Stomach (tissue), 9 donors: ENCODE data around the gene PRSS22. TPM values are rescaled to one million over a fixed set of nuclear protein-coding genes. Genes with fewer than 3 reads are reported as not detected.

ENCODE experiments used
- DNase-seq, 2 donors: peaks; one replicate each; pipeline versions ENCODE4 v3.0.0 to v3.0.0-alpha.2; 2013 to 2019
- H3K27ac ChIP-seq, 5 donors: fragments of 200-600 bp in 4 of 5; sonication (generic) in 4 of 5; one replicate each; pipeline ENCODE4 v1.5.1; 2013 to 2019; ENCODE audit warnings: mild to moderate bottlenecking in 1 of 5, moderate library complexity in 1 of 5
- H3K27me3 ChIP-seq, 3 donors: fragments of 200-600 bp; sonication (generic); one replicate each; pipeline ENCODE4 v1.5.1; 2017 to 2019; ENCODE audit warnings: mixed run types in 1 of 3
- H3K36me3 ChIP-seq, 4 donors: fragments of 200-600 bp; sonication (generic); 1 replicate in 3 of 4; 2 replicates in 1 of 4; pipeline ENCODE4 v1.5.1; 2016 to 2019
- H3K4me1 ChIP-seq, 4 donors: fragments of 200-600 bp; sonication (generic); one replicate each; pipeline ENCODE4 v1.5.1; 2016 to 2019
- H3K4me3 ChIP-seq, 4 donors: fragments of 200-600 bp; sonication (generic) in 3 of 4; one replicate each; pipeline ENCODE4 v1.5.1; 2016 to 2019; ENCODE audit warnings: mild to moderate bottlenecking in 1 of 4
- H3K9me3 ChIP-seq, 4 donors: fragments of 200-600 bp; sonication (generic); one replicate each; pipeline ENCODE4 v1.5.1; 2016 to 2019
- CTCF ChIP-seq, 7 experiments: fragments of 450-650 bp in 4 of 7; fragments of 200-600 bp in 3 of 7; sonication (generic) in 3 of 7; IDR thresholded peaks; one replicate each; pipeline ENCODE4 v1.5.1; 2016 to 2019; ENCODE audit warnings: antibody characterized with exemption in 7 of 7, control low read depth in 2 of 7, mild to moderate bottlenecking in 1 of 7
- EP300 ChIP-seq: sonication (generic); formaldehyde crosslinking; IDR thresholded peaks from one replicate; pipeline ENCODE4 v1.6.1; 2017; ENCODE audit warnings: antibody characterized with exemption
- POLR2A ChIP-seq, 4 donors: fragments of 450-650 bp; IDR thresholded peaks; one replicate each; pipeline ENCODE4 v1.6.1; 2016; ENCODE audit warnings: antibody characterized with exemption in 4 of 4, control low read depth in 2 of 4, mild to moderate bottlenecking in 1 of 4, moderate library complexity in 1 of 4
- POLR2AphosphoS5 ChIP-seq, 3 donors: sonication (generic); formaldehyde crosslinking; IDR thresholded peaks; one replicate each; pipeline ENCODE4 v1.6.1; 2016; ENCODE audit warnings: antibody characterized with exemption in 3 of 3
- WGBS, 5 donors: extraction: QIAGEN DNeasy Blood & Tissue Kit in 3 of 5; methylation state at CpG; one replicate each; pipeline versions ENCODE4 v1.1.5 to v1.1.7; 2013 to 2018; 5-methylcytosine and 5-hydroxymethylcytosine counted together
- intact Hi-C: fragments of 100-400 bp; cut with DNase I; formaldehyde crosslinking; loops from one replicate; pipeline ENCODE4 v1.15.1; 2023; ENCODE audit warnings: low total_unique reads
- polyA plus RNA-seq, 3 donors: library from polyadenylated mRNA; stranded (reverse); fragments of 200-250 nt; gene quantifications; one replicate each; pipeline ENCODE4 v1.2.3, GENCODE V29; 2013
- total RNA-seq, 5 donors: library from RNA; depleted of rRNA; stranded (reverse); fragments of >200 nt; gene quantifications; one replicate each; pipeline versions ENCODE4 v1.1.0 to v1.2.3, GENCODE V29; 2014 to 2016
- donor health status: healthy with polysubstance abuse.
- donor health status: Bipolar disorder and iron deficiency.
- donor health status: healthy.

The PRSS22 gene
- total and polyA plus RNA-seq, 8 donors = 1.8 to 62.2 (median 10.3) TPM; not detected in 1

GRCh38 chr16:2884041-2884451 lies 26.1 kb upstream of the PRSS22 start:
- WGBS, 5 donors = 55 to 73% (median 61%) methylated on average over 17 to 18 of the region's 18 CpGs
- Histone ChIP-seq H3K36me3 (peaks cover 0 to 8% (median 0%) of the 10 kb centered on the region in 4 donors), H3K27ac (peak overlapping the region in 4 of 5 donors; percentile 97 to 99 (median 98)), H3K27me3 (no peaks in the 10 kb centered on the region), H3K4me3 (peak overlapping the region; percentile 82 to 96 (median 92)), H3K9me3 (no peaks in the 10 kb centered on the region), H3K4me1 (peaks cover 10 to 22% (median 20%) of the 10 kb centered on the region in 4 donors)
- no peak for TF ChIP-seq POLR2A (IDR thresholded peaks at IDR 0.05)
- TF ChIP-seq POLR2AphosphoS5 (IDR thresholded peaks at IDR 0.05) = no peak
- no peak for TF ChIP-seq EP300
- TF ChIP-seq CTCF (IDR thresholded peaks at IDR 0.05) = no peak
- intact Hi-C loops = no loop called here
- peak in 1 of 2 donors; percentile 25 for DNase-seq

GRCh38 chr16:2883458-2883908 lies 25.5 kb upstream of the PRSS22 start:
- no peaks in the 10 kb centered on the region for H3K27me3 ChIP-seq
- peak overlapping the region; percentile 94 to 99 (median 98) for H3K27ac ChIP-seq
- TF ChIP-seq CTCF (IDR thresholded peaks at IDR 0.05) (no peak), POLR2AphosphoS5 (IDR thresholded peaks at IDR 0.05) (no peak), POLR2A (IDR thresholded peaks at IDR 0.05) (no peak), EP300 (no peak)
- intact Hi-C loops = no loop called here
- H3K9me3 ChIP-seq = no peaks in the 10 kb centered on the region
- H3K36me3 ChIP-seq = peaks cover 0 to 8% (median 0%) of the 10 kb centered on the region in 4 donors
- 0 to 2% (median 1%) methylated on average over 26 to 31 of the region's 31 CpGs for WGBS, 5 donors
- H3K4me1 ChIP-seq = peaks cover 10 to 22% (median 20%) of the 10 kb centered on the region in 4 donors
- peak; percentile 27 to 64 for DNase-seq
- peak overlapping the region; percentile 82 to 96 (median 92) for H3K4me3 ChIP-seq

GRCh38 chr16:2882650-2883457 lies 24.9 kb upstream of the PRSS22 start, which contains the start of gene FLYWCH2:
TSS of gene FLYWCH2 (plus strand) at chr16:2883215. CDS start at chr16:2896450, 13,235 bp downstream.
- TF ChIP-seq EP300 (no peak), POLR2A (IDR thresholded peaks at IDR 0.05) (peak in 2 of 4 donors; percentile 17 to 31), POLR2AphosphoS5 (IDR thresholded peaks at IDR 0.05) (peak; percentile 78 to 95 (median 87)), CTCF (IDR thresholded peaks at IDR 0.05) (peak in 1 of 7 experiments; percentile 33)
- WGBS, 5 donors = 0 to 1% (median 0%) methylated on average over 22 to 73 of the region's 73 CpGs
- H3K36me3 ChIP-seq = peaks cover 0 to 5% (median 0%) of the 10 kb centered on the region in 4 donors
- peaks cover 10 to 22% (median 20%) of the 10 kb centered on the region in 4 donors for H3K4me1 ChIP-seq
- H3K9me3 ChIP-seq = no peaks in the 10 kb centered on the region
- no peaks in the 10 kb centered on the region for H3K27me3 ChIP-seq
- DNase-seq = peak; percentile 99 to 100
- intact Hi-C loops = no loop called here
- H3K4me3 ChIP-seq = peak within 1 kb of the TSS; percentile 82 to 96 (median 92)
- H3K27ac ChIP-seq = peak within 1 kb of the TSS; percentile 94 to 99 (median 98)

- DNase-seq = peak; percentile 60 to 81
- intact Hi-C loops = no loop called here
- WGBS, 5 donors = 3 to 8% (median 6%) methylated on average over 29 to 51 of the region's 52 CpGs
- H3K36me3 ChIP-seq = no peaks in the 10 kb centered on the region
- H3K9me3 ChIP-seq = no peaks in the 10 kb centered on the region
- TF ChIP-seq CTCF (IDR thresholded peaks at IDR 0.05) = no peak
- TF ChIP-seq POLR2AphosphoS5 (IDR thresholded peaks at IDR 0.05) = peak in 1 of 3 donors; percentile 31
- H3K4me1 ChIP-seq = peaks cover 10 to 22% (median 20%) of the 10 kb centered on the region in 4 donors
- H3K27ac ChIP-seq = peak overlapping the region; percentile 94 to 99 (median 98)
- H3K4me3 ChIP-seq = peak overlapping the region; percentile 82 to 96 (median 92)
- H3K27me3 ChIP-seq = no peaks in the 10 kb centered on the region
Measured at GRCh38 chr16:2881783-2882649, 24.0 kb upstream of the PRSS22 start.
